ENCODE data around the gene SMIM38. TPM values are rescaled to one million over a fixed set of nuclear protein-coding genes. Genes with fewer than 3 reads are reported as not detected.
A peak's percentile ranks its signal among the peaks of the same experiment; 100 is the strongest.

SMIM38 gene
- total and polyA plus RNA-seq, 4 donors: 0.08 to 1.3 (median 0.43) TPM

DNA sequence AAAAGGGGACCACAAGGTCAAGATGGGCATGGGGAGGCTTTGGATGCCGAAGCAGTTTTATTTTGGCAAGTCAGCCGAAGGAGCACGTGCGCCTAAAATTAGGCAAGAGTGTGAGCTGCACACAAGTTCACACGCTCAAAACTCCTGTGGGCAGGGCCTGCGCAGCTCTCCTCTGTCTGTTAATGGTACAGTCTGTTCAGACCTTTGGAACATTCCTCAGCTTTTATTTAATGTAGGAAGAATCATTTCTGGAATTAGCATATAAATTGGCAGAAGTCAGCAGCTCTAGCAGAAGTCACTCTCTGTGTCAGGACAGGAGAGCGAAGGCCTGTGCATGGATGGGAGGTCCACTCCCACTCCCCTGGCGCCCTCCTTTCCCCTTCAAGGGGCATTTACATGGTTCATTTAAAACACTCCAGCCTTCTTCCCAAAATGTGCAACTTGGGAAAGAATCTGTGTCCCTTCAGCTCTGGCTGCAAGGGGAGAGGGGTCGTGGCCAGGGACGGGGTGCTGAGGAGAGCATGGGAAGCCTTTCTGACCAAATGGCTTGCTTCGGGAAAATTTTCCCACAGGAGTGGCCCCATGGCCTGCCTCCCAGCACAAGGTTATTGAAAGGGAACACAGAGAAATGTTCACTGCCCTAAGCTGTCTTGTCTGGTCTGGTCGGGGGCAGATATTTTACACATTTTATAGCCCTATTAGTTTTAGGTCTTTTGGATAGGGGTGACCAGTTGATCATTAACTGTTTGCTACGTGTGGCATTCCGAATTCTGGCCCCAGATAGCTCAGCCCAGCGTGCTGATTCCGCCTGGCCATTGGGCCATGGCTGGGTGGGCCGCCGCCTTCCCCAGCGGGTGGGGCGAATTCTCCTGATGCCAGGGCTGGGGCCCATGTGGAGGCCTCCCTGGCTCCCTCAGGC lies 43.9 kb upstream of the SMIM38 start:
- TF ChIP-seq, protein P1, sequence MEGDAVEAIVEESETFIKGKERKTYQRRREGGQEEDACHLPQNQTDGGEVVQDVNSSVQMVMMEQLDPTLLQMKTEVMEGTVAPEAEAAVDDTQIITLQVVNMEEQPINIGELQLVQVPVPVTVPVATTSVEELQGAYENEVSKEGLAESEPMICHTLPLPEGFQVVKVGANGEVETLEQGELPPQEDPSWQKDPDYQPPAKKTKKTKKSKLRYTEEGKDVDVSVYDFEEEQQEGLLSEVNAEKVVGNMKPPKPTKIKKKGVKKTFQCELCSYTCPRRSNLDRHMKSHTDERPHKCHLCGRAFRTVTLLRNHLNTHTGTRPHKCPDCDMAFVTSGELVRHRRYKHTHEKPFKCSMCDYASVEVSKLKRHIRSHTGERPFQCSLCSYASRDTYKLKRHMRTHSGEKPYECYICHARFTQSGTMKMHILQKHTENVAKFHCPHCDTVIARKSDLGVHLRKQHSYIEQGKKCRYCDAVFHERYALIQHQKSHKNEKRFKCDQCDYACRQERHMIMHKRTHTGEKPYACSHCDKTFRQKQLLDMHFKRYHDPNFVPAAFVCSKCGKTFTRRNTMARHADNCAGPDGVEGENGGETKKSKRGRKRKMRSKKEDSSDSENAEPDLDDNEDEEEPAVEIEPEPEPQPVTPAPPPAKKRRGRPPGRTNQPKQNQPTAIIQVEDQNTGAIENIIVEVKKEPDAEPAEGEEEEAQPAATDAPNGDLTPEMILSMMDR (IDR thresholded peaks at IDR 0.05; ENCODE audit: control extremely low read depth, extremely low read depth): no peak
- no peaks in the 10 kb centered on the region for H3K9me3 ChIP-seq (ENCODE audit: control insufficient read depth in 4 of 4, insufficient read depth in 3 of 4, low read length in 3 of 4)
- ATAC-seq (ENCODE audit: insufficient read depth, low FRiP score) (no peak), DNase-seq (no peak)
- peaks cover 0 to 43% (median 12%) of the 10 kb centered on the region in 5 donors for H3K4me1 ChIP-seq (ENCODE audit: control insufficient read depth in 5 of 5, insufficient read depth in 5 of 5, low read length in 5 of 5)
- 92 to 93% methylated on average over 20 of the region's 20 CpGs for WGBS, 2 donors
- no peaks in the 10 kb centered on the region for H3K27me3 ChIP-seq (ENCODE audit: control insufficient read depth in 3 of 3, insufficient read depth in 3 of 3, low read length in 2 of 3)
- no peak overlapping the region for H3K9ac ChIP-seq (ENCODE audit: insufficient read depth in 1 of 2, low read length in 2 of 2)
- H3K36me3 ChIP-seq (ENCODE audit: control insufficient read depth in 4 of 4, insufficient read depth in 4 of 4, low read length in 4 of 4): no peaks in the 10 kb centered on the region
- no peak overlapping the region for H3K4me3 ChIP-seq
- H3K27ac ChIP-seq (ENCODE audit: low read depth in 1 of 2, low read length in 1 of 2): no peak overlapping the region

DNA sequence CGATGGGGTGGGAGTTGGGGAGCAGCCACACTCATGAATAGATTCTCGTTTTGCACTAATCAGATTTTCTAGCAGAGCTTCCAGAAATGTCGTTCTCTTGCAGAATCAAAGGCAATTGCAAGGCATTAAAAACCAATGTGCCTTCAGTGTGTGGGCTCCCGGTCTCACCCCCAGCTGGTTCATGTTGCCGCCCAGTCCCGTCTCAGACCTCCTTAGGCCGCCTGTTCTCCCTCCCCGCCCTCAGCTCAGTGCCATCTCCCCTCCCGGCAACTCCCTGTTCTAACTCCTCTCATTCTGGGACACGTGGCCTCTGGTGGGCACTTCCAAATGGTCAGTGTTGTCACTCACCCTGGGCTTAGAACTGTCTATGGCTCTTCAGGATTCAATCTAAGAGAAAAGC lies 42.5 kb upstream of the SMIM38 start:
- Histone ChIP-seq H3K9me3 (ENCODE audit: control insufficient read depth in 4 of 4, insufficient read depth in 3 of 4, low read length in 3 of 4) (no peaks in the 10 kb centered on the region), H3K4me1 (ENCODE audit: control insufficient read depth in 5 of 5, insufficient read depth in 5 of 5, low read length in 5 of 5) (peaks cover 0 to 37% (median 10%) of the 10 kb centered on the region in 5 donors), H3K4me3 (no peak overlapping the region), H3K27me3 (ENCODE audit: control insufficient read depth in 3 of 3, insufficient read depth in 3 of 3, low read length in 2 of 3) (no peaks in the 10 kb centered on the region), H3K27ac (ENCODE audit: low read depth in 1 of 2, low read length in 1 of 2) (no peak overlapping the region), H3K9ac (ENCODE audit: insufficient read depth in 1 of 2, low read length in 2 of 2) (no peak overlapping the region), H3K36me3 (ENCODE audit: control insufficient read depth in 4 of 4, insufficient read depth in 4 of 4, low read length in 4 of 4) (no peaks in the 10 kb centered on the region)
- TF ChIP-seq, protein P1 (IDR thresholded peaks at IDR 0.05; ENCODE audit: control extremely low read depth, extremely low read depth): no peak
- peak; percentile 50 to 71 (median 59) for DNase-seq
- 87% methylated on average over 10 of the region's 10 CpGs for WGBS, 2 donors
- no peak for ATAC-seq (ENCODE audit: insufficient read depth, low FRiP score)

DNA sequence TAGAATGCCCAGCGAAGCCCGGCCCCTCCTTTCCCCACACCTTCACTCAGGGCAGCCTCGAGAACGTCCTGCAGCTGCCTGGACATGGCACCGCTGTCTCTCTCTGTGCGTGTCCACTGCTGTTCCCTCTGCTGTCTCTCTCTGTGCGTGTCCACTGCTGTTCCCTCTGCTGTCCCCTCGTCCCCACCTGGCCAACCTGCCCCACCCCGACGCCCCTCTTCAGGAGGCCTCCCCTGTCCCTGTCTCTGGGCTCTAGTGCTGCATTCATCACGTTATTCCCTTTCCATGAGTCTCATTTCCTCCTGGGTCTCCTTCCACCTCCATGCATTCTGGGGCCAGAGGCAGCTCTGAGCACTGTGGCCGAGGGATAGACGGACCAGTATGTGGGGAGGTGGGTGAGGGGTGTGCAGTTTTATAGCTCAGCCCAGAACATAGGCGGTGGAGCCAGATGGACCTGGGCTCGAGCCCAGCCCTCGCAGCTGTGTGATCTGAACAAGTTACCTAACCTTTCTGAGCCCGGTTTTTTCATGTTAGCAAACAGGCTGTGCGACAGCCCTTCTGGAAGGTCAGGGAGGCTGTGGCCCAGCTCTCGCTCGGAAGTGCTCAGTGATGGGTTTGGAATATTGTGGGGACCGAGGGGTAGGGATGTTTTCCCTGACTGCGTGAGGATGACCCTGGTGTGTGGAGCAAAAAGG lies 41.9 kb upstream of the SMIM38 start:
- WGBS, 2 donors: 85 to 90% methylated on average over 22 of the region's 22 CpGs
- no peak for ATAC-seq (ENCODE audit: insufficient read depth, low FRiP score)

More for the DNA sequence above, 41.9 kb upstream of the SMIM38 start:
- no peak overlapping the region for H3K27ac ChIP-seq (ENCODE audit: low read depth in 1 of 2, low read length in 1 of 2)
- H3K36me3 ChIP-seq (ENCODE audit: control insufficient read depth in 4 of 4, insufficient read depth in 4 of 4, low read length in 4 of 4): no peaks in the 10 kb centered on the region
- H3K9me3 ChIP-seq (ENCODE audit: control insufficient read depth in 4 of 4, insufficient read depth in 3 of 4, low read length in 3 of 4): no peaks in the 10 kb centered on the region
- peaks cover 0 to 37% (median 10%) of the 10 kb centered on the region in 5 donors for H3K4me1 ChIP-seq (ENCODE audit: control insufficient read depth in 5 of 5, insufficient read depth in 5 of 5, low read length in 5 of 5)
- TF ChIP-seq, protein P1 (IDR thresholded peaks at IDR 0.05; ENCODE audit: control extremely low read depth, extremely low read depth): no peak
- no peak overlapping the region for H3K4me3 ChIP-seq
- no peaks in the 10 kb centered on the region for H3K27me3 ChIP-seq (ENCODE audit: control insufficient read depth in 3 of 3, insufficient read depth in 3 of 3, low read length in 2 of 3)
- no peak overlapping the region for H3K9ac ChIP-seq (ENCODE audit: insufficient read depth in 1 of 2, low read length in 2 of 2)
- no peak for DNase-seq
